ENCODE results near the gene ADCY1.

Gene ADCY1

DNA sequence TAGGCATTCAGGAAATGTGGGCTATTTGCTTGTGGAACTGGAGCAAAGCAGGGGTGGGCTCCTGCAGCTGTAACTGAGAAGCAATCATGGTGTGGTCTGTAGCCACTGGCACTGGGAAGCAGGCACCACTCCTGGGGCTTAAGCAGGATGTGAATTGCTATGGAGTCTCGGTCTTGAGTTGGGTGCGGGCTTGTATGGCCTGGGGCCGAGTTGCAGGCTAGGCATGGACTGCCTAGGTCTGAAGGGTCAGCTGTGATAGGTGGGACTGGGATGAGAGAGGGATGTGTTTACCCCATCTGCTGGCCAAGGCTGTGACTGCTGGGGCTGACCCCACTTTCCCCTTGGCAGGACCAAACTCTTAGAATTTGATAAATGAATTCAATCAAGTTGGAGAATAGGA is 43.0 kb downstream of the ADCY1 start:
- Histone ChIP-seq H3K36me3 (ENCODE audit: insufficient read depth, insufficient read length, low read length) (no peaks in the 10 kb centered on the region), H3K4me1 (ENCODE audit: insufficient read depth, insufficient read length) (no peaks in the 10 kb centered on the region), H3K9me3 (ENCODE audit: insufficient read depth, low read length) (peaks cover 28% of the 10 kb centered on the region), H3K27me3 (ENCODE audit: insufficient read depth, insufficient read length) (no peaks in the 10 kb centered on the region), H3K9ac (ENCODE audit: insufficient read length, low read depth) (no peak overlapping the region), H3K4me3 (ENCODE audit: insufficient read length, low read depth) (no peak overlapping the region)
- peak; percentile 25 for DNase-seq (ENCODE audit: low read depth, low spot score)
- TF ChIP-seq YY1 (IDR thresholded peaks at IDR 0.05; ENCODE audit: insufficient read depth, insufficient read length) (no peak), SUZ12 (IDR thresholded peaks at IDR 0.05; ENCODE audit: extremely low read depth, insufficient read depth, insufficient read length) (no peak), ZNF274 (IDR thresholded peaks at IDR 0.05; ENCODE audit: low read depth, low read length) (no peak)

DNA sequence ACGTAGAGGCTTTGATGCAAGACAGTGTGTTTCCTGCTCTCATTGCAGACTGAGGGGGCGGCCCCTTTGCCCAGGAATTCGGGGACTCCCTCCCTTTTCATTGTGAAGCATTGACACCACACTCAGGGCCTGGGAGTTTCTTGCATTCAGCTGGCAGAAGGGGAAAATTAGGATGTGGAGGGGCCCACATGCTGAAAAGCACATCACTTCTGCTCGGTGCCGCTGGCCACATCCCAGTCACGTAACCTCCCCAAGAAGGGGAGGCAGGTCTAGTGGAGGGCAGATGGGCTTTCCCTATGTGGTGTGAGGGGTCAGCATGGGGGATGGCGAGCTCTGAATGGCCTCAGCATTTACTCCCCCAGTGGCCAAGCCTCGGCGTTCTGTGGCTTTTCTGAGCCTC is 47.9 kb downstream of the ADCY1 start:
- H3K9ac ChIP-seq (ENCODE audit: insufficient read length, low read depth) = no peak overlapping the region
- no peaks in the 10 kb centered on the region for H3K36me3 ChIP-seq (ENCODE audit: insufficient read depth, insufficient read length, low read length)
- DNase-seq (ENCODE audit: low read depth, low spot score) = peak; percentile 11
- H3K27me3 ChIP-seq (ENCODE audit: insufficient read depth, insufficient read length) = no peaks in the 10 kb centered on the region
- no peaks in the 10 kb centered on the region for H3K4me1 ChIP-seq (ENCODE audit: insufficient read depth, insufficient read length)
- TF ChIP-seq YY1 (IDR thresholded peaks at IDR 0.05; ENCODE audit: insufficient read depth, insufficient read length) (no peak), SUZ12 (IDR thresholded peaks at IDR 0.05; ENCODE audit: extremely low read depth, insufficient read depth, insufficient read length) (no peak), ZNF274 (IDR thresholded peaks at IDR 0.05; ENCODE audit: low read depth, low read length) (no peak)
- no peak overlapping the region for H3K4me3 ChIP-seq (ENCODE audit: insufficient read length, low read depth)
- H3K9me3 ChIP-seq (ENCODE audit: insufficient read depth, low read length) = peaks cover 4% of the 10 kb centered on the region; the same call in 1 of the 2 replicates

DNA sequence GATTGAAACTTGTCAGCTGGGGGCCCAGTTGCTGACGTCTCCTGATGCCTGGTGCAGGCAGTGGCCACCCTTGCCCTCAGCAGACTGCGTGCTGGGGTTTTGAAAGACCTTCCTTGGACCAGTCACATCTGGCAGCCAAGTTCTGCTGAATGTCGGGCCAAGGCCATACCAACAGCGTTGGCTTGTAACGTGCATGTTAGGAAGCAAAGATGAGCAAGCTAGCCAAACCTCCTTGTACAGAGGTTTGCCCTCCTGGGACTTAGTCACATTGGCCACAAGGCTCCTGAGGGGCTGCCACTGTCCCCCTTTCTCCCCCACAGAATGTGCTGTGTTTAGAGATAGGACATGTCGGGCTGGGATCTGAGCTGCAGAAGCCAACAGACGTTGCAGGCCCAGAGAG is 49.0 kb downstream of the ADCY1 start:
- Histone ChIP-seq H3K4me3 (ENCODE audit: insufficient read length, low read depth) (no peak overlapping the region), H3K36me3 (ENCODE audit: insufficient read depth, insufficient read length, low read length) (no peaks in the 10 kb centered on the region), H3K9me3 (ENCODE audit: insufficient read depth, low read length) (no peaks in the 10 kb centered on the region), H3K9ac (ENCODE audit: insufficient read length, low read depth) (no peak overlapping the region), H3K27me3 (ENCODE audit: insufficient read depth, insufficient read length) (no peaks in the 10 kb centered on the region), H3K4me1 (ENCODE audit: insufficient read depth, insufficient read length) (no peaks in the 10 kb centered on the region)
- DNase-seq (ENCODE audit: low read depth, low spot score) = no peak
- no peak for TF ChIP-seq SUZ12 (IDR thresholded peaks at IDR 0.05; ENCODE audit: extremely low read depth, insufficient read depth, insufficient read length)

DNA sequence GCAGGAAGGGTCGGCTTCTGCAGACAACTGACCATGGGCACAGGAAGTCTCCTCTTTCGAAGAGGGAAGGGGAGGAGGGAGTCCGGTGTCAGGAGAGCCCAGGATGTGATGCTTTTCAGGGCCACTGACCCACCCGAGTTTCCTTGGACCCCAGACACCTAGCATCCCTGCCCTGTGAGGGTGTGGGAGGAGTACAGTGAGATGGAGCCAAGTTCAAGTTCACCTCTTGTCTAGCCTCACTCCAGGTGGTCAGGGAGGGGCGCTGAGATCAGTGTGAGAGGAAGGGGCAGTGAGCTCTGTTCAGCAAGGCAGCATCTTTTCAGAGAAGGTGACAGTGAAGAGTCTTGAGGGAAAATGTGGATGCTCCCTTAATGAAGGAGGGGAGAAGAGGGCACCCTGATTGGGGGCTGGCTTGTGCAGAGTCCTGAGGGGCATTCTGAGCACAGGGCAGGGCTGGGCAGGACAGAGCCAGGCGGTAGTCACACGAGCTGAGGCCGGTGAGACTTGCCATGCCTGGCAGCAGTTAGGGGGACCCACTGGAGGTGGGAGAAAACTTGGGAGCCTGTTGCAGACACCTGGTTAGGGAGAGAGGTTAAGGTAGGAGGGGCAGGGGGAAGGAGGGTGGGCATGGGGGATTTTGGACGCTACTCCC is 49.7 kb downstream of the ADCY1 start:
- TF ChIP-seq YY1 (IDR thresholded peaks at IDR 0.05; ENCODE audit: insufficient read depth, insufficient read length) (no peak), SUZ12 (IDR thresholded peaks at IDR 0.05; ENCODE audit: extremely low read depth, insufficient read depth, insufficient read length) (no peak), ZNF274 (IDR thresholded peaks at IDR 0.05; ENCODE audit: low read depth, low read length) (no peak)
- Histone ChIP-seq H3K9ac (ENCODE audit: insufficient read length, low read depth) (no peak overlapping the region), H3K36me3 (ENCODE audit: insufficient read depth, insufficient read length, low read length) (no peaks in the 10 kb centered on the region), H3K4me1 (ENCODE audit: insufficient read depth, insufficient read length) (no peaks in the 10 kb centered on the region), H3K4me3 (ENCODE audit: insufficient read length, low read depth) (no peak overlapping the region), H3K9me3 (ENCODE audit: insufficient read depth, low read length) (no peaks in the 10 kb centered on the region), H3K27me3 (ENCODE audit: insufficient read depth, insufficient read length) (no peaks in the 10 kb centered on the region)
- no peak for DNase-seq (ENCODE audit: low read depth, low spot score)

DNA sequence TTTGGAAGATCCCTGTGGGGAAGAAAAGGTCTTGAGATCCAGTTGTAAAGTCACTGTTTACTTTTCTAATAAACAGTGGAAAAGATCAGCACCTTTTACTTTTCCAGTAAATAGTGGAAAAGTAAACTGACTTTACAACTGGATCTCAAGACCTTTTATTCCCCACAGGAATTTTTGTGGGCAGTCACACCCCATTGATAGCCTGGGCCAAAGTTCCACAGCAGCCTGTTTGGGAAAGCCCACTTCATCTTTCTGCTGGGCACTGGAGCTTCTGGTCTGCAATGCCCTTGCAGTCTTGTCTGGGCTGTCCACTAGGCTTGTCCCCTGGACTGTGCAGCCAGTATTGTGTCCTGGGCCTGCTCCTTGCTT is 50.2 kb downstream of the ADCY1 start:
- no peaks in the 10 kb centered on the region for H3K36me3 ChIP-seq (ENCODE audit: insufficient read depth, insufficient read length, low read length)
- no peaks in the 10 kb centered on the region for H3K9me3 ChIP-seq (ENCODE audit: insufficient read depth, low read length)
- no peak overlapping the region for H3K9ac ChIP-seq (ENCODE audit: insufficient read length, low read depth)
- no peaks in the 10 kb centered on the region for H3K27me3 ChIP-seq (ENCODE audit: insufficient read depth, insufficient read length)
- no peaks in the 10 kb centered on the region for H3K4me1 ChIP-seq (ENCODE audit: insufficient read depth, insufficient read length)
- TF ChIP-seq SUZ12 (IDR thresholded peaks at IDR 0.05; ENCODE audit: extremely low read depth, insufficient read depth, insufficient read length) = no peak
- no peak for TF ChIP-seq YY1 (IDR thresholded peaks at IDR 0.05; ENCODE audit: insufficient read depth, insufficient read length)
- TF ChIP-seq ZNF274 (IDR thresholded peaks at IDR 0.05; ENCODE audit: low read depth, low read length) = no peak
- no peak overlapping the region for H3K4me3 ChIP-seq (ENCODE audit: insufficient read length, low read depth)
- DNase-seq (ENCODE audit: low read depth, low spot score) = no peak

DNA sequence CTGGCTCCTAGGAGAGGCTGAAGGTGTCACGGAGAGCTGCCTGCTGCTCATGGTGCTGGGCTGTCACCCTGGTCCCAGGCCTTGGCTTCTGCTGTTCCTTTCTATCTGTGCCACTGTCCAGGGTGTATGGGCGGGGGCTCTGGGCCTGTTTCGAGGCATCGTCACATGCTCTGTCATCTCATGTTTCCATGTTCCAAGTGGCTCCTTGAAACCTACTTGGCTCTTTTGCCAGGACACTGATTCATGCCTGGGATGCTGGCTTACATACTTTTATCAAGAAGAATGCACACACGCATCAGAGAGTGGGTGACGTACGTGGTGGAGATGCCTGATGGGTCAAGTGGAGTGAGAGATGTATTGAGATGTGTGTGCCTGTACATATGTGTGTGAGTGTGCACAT is 50.9 kb downstream of the ADCY1 start:
- Histone ChIP-seq H3K9ac (ENCODE audit: insufficient read length, low read depth) (no peak overlapping the region), H3K36me3 (ENCODE audit: insufficient read depth, insufficient read length, low read length) (no peaks in the 10 kb centered on the region), H3K27me3 (ENCODE audit: insufficient read depth, insufficient read length) (no peaks in the 10 kb centered on the region), H3K4me1 (ENCODE audit: insufficient read depth, insufficient read length) (no peaks in the 10 kb centered on the region), H3K4me3 (ENCODE audit: insufficient read length, low read depth) (no peak overlapping the region), H3K9me3 (ENCODE audit: insufficient read depth, low read length) (0 out of 2 replicates have a peak, but pooled peaks cover 4% of the 10 kb centered on the region)
- DNase-seq (ENCODE audit: low read depth, low spot score) = no peak
- TF ChIP-seq YY1 (IDR thresholded peaks at IDR 0.05; ENCODE audit: insufficient read depth, insufficient read length) (no peak), SUZ12 (IDR thresholded peaks at IDR 0.05; ENCODE audit: extremely low read depth, insufficient read depth, insufficient read length) (no peak), ZNF274 (IDR thresholded peaks at IDR 0.05; ENCODE audit: low read depth, low read length) (no peak)

DNA sequence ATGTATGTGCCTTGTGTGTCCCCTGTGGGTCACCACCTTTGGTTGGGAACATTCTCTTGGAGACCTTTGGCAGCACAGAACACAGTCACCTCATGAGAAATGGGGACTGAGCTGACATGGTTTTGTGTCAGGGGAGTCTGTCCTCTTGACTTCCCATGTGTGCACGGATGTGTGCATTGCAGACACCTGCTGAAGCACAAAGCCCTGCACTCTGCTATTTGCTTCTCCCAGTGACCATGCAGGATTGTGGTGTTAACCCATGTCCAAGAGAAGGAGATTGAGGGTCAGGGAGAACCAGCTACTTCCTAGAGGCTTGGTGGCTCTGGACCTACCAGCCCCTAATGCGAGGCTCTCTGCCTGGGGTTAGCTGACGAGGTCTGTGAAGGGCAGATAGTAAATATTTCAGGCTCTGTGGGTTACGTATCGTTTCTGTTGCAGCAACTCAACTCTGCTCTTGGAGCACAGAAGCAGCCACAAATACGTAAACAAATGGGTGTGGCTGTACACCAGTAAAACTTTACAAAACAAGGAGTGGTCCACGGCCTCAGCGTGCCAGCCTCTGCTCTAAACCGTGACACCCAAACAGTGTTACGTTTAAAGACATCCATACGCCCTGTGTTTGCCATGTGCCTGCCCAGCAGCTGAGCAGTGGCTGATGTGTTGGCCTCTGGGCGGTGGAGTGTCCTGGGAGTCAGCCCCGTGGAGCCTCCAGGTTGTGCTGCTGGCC is 51.7 kb downstream of the ADCY1 start:
- DNase-seq (ENCODE audit: low read depth, low spot score) = no peak
- Histone ChIP-seq H3K9ac (ENCODE audit: insufficient read length, low read depth) (no peak overlapping the region), H3K4me3 (ENCODE audit: insufficient read length, low read depth) (no peak overlapping the region), H3K9me3 (ENCODE audit: insufficient read depth, low read length) (0 out of 2 replicates have a peak, but pooled peaks cover 6% of the 10 kb centered on the region), H3K4me1 (ENCODE audit: insufficient read depth, insufficient read length) (no peaks in the 10 kb centered on the region), H3K27me3 (ENCODE audit: insufficient read depth, insufficient read length) (no peaks in the 10 kb centered on the region), H3K36me3 (ENCODE audit: insufficient read depth, insufficient read length, low read length) (no peaks in the 10 kb centered on the region)
- TF ChIP-seq ZNF274 (IDR thresholded peaks at IDR 0.05; ENCODE audit: low read depth, low read length) (no peak), SUZ12 (IDR thresholded peaks at IDR 0.05; ENCODE audit: extremely low read depth, insufficient read depth, insufficient read length) (no peak)

Measured in NT2/D1 (cell line).